ENCODE results near the gene SFSWAP.

The SFSWAP gene

GRCh38 chr12:131701705-131702572 is 9.0 kb upstream of the SFSWAP start:
- TF ChIP-seq GATA2 (IDR thresholded peaks at IDR 0.05; ENCODE audit: low read depth, low read length) (no peak), GATA3 (IDR thresholded peaks at IDR 0.05; ENCODE audit: low read depth, low read length) (no peak)

- TF ChIP-seq GATA2 (IDR thresholded peaks at IDR 0.05; ENCODE audit: low read depth, low read length): no peak
These were observed 8.4 kb upstream of the SFSWAP start for GRCh38 chr12:131702573-131702877.

GRCh38 chr12:131703161-131703560 is 7.7 kb upstream of the SFSWAP start:
- no peak for TF ChIP-seq GATA2 (IDR thresholded peaks at IDR 0.05; ENCODE audit: low read depth, low read length)
- TF ChIP-seq GATA3 (IDR thresholded peaks at IDR 0.05; ENCODE audit: low read depth, low read length): no peak

- TF ChIP-seq GATA3 (IDR thresholded peaks at IDR 0.05; ENCODE audit: low read depth, low read length): no peak
These were observed 6.4 kb upstream of the SFSWAP start for GRCh38 chr12:131704509-131704908.

- TF ChIP-seq GATA2 (IDR thresholded peaks at IDR 0.05; ENCODE audit: low read depth, low read length): no peak
- no peak for TF ChIP-seq GATA3 (IDR thresholded peaks at IDR 0.05; ENCODE audit: low read depth, low read length)
These were observed 1.7 kb upstream of the SFSWAP start for GRCh38 chr12:131709226-131709625.

- TF ChIP-seq GATA3 (IDR thresholded peaks at IDR 0.05; ENCODE audit: low read depth, low read length) (no peak), GATA2 (IDR thresholded peaks at IDR 0.05; ENCODE audit: low read depth, low read length) (no peak)
These were observed 788 bp downstream of the SFSWAP start for GRCh38 chr12:131711551-131712205.

GRCh38 chr12:131713349-131713748 is 2.5 kb downstream of the SFSWAP start:
- TF ChIP-seq GATA2 (IDR thresholded peaks at IDR 0.05; ENCODE audit: low read depth, low read length) (no peak), GATA3 (IDR thresholded peaks at IDR 0.05; ENCODE audit: low read depth, low read length) (no peak)

GRCh38 chr12:131714759-131715158 is 3.9 kb downstream of the SFSWAP start:
- TF ChIP-seq GATA3 (IDR thresholded peaks at IDR 0.05; ENCODE audit: low read depth, low read length) (no peak), GATA2 (IDR thresholded peaks at IDR 0.05; ENCODE audit: low read depth, low read length) (no peak)

GRCh38 chr12:131716282-131716681 is 5.4 kb downstream of the SFSWAP start:
- no peak for TF ChIP-seq GATA2 (IDR thresholded peaks at IDR 0.05; ENCODE audit: low read depth, low read length)

- TF ChIP-seq GATA2 (IDR thresholded peaks at IDR 0.05; ENCODE audit: low read depth, low read length) (no peak), GATA3 (IDR thresholded peaks at IDR 0.05; ENCODE audit: low read depth, low read length) (no peak)
These were observed 9.4 kb downstream of the SFSWAP start for GRCh38 chr12:131720241-131720640.

- TF ChIP-seq GATA3 (IDR thresholded peaks at IDR 0.05; ENCODE audit: low read depth, low read length) (no peak), GATA2 (IDR thresholded peaks at IDR 0.05; ENCODE audit: low read depth, low read length) (no peak)
These were observed 10.0 kb downstream of the SFSWAP start for GRCh38 chr12:131720921-131721320.

GRCh38 chr12:131721548-131721947 is 10.7 kb downstream of the SFSWAP start:
- TF ChIP-seq GATA3 (IDR thresholded peaks at IDR 0.05; ENCODE audit: low read depth, low read length) (no peak), GATA2 (IDR thresholded peaks at IDR 0.05; ENCODE audit: low read depth, low read length) (no peak)

GRCh38 chr12:131723532-131723931 is 12.6 kb downstream of the SFSWAP start:
- TF ChIP-seq GATA2 (IDR thresholded peaks at IDR 0.05; ENCODE audit: low read depth, low read length) (no peak), GATA3 (IDR thresholded peaks at IDR 0.05; ENCODE audit: low read depth, low read length) (no peak)

GRCh38 chr12:131724534-131724933 is 13.6 kb downstream of the SFSWAP start:
- no peak for TF ChIP-seq GATA3 (IDR thresholded peaks at IDR 0.05; ENCODE audit: low read depth, low read length)
- TF ChIP-seq GATA2 (IDR thresholded peaks at IDR 0.05; ENCODE audit: low read depth, low read length): no peak

GRCh38 chr12:131725503-131725902 is 14.6 kb downstream of the SFSWAP start:
- no peak for TF ChIP-seq GATA2 (IDR thresholded peaks at IDR 0.05; ENCODE audit: low read depth, low read length)
- TF ChIP-seq GATA3 (IDR thresholded peaks at IDR 0.05; ENCODE audit: low read depth, low read length): no peak

All from SH-SY5Y (cell line).